Immature natural killer cell (primary cell): ENCODE data around the gene PCGF2. TPM values are rescaled to one million over a fixed set of nuclear protein-coding genes. Genes with fewer than 3 reads are reported as not detected.
"Not testable (repeated sequence)": the region's sequence is repeated elsewhere in the genome, so short reads cannot be mapped to it uniquely, and the experiment has no call there.

ENCODE experiments used
- DNase-seq, 3 donors: peaks; one replicate each; pipeline ENCODE4 v3.0.0; 2022; ENCODE audit warnings: mixed read lengths in 1 of 3
- H3K27ac Mint-ChIP-seq, 6 donors: one replicate each; pipeline ENCODE4 v1.8.0; 2020; ENCODE audit warnings: mixed read lengths in 6 of 6, mild to moderate bottlenecking in 5 of 6, inconsistent platforms in 4 of 6, moderate library complexity in 3 of 6
- H3K27me3 Mint-ChIP-seq, 3 donors: one replicate each; pipeline ENCODE4 v1.8.0; 2020 to 2021; ENCODE audit warnings: low read depth in 3 of 3, mild to moderate bottlenecking in 3 of 3, mixed read lengths in 3 of 3, moderate library complexity in 3 of 3, inconsistent platforms in 1 of 3
- H3K36me3 Mint-ChIP-seq, 3 donors: one replicate each; pipeline ENCODE4 v1.8.0; 2020; ENCODE audit warnings: mixed read lengths in 3 of 3, inconsistent platforms in 2 of 3, mild to moderate bottlenecking in 2 of 3
- H3K4me1 Mint-ChIP-seq, 2 donors: one replicate each; pipeline ENCODE4 v1.8.0; 2020; ENCODE audit warnings: inconsistent platforms in 2 of 2, mild to moderate bottlenecking in 2 of 2, mixed read lengths in 2 of 2, moderate library complexity in 1 of 2
- H3K4me3 Mint-ChIP-seq, 5 donors: one replicate each; pipeline ENCODE4 v1.8.0; 2020; ENCODE audit warnings: mild to moderate bottlenecking in 5 of 5, mixed read lengths in 5 of 5, inconsistent platforms in 3 of 5, moderate library complexity in 3 of 5
- H3K9me3 Mint-ChIP-seq, 6 donors: one replicate each; pipeline ENCODE4 v1.8.0; 2020; ENCODE audit warnings: mild to moderate bottlenecking in 6 of 6, mixed read lengths in 6 of 6, inconsistent platforms in 4 of 6, moderate library complexity in 3 of 6
- polyA plus RNA-seq, 3 donors: library from polyadenylated mRNA; unstranded; fragments of 300-500 nt; fragmentation: Illumina TruSeq; gene quantifications; one replicate each; pipeline ENCODE4 v1.2.3, GENCODE V29; 2021

Gene PCGF2
- polyA plus RNA-seq: not detected

DNA sequence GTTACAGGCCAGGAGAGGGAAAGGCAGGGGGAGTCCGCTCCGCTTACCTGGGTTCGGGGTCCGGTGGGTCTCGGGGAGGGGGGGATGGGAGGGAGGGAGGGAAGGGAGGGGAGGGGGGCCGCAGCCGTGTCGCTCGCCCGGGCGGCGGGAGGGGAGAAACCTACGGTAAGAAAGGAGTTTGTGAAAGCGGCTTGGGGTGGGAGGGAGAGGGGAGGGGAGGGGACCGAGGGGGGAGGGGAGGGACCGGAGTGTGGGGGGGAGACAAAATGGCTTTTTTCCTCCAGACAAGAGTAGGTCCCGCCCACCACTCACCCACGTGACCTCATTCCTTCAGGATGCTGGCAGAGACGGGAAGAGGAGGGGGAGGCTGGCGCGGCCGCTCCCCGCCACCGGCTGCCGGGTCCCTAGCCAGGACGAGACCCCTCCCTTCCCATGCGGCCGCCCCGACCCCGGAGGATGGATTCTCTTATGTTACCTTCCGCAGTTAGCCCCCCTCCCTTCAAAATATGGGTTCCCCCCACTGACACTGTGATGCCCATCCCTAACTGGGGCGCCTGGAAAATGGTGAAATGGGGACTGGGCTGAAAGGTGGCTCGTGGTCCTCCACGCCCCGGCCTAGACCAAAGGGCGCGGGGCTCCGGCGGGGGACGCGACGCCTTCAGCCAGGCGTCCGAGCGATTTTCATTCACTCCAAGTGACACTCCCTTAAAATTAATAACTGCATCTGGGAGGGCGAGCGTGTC, at the start of gene PCGF2:
PCGF2 (minus strand) TSS at position 188 of the 743 bp plus-strand sequence. CDS start 7,934 bp downstream, outside the sequence.
- peaks cover 42 to 59% (median 49%) of the 10 kb centered on the region in 3 donors for H3K27me3 Mint-ChIP-seq
- H3K4me1 Mint-ChIP-seq: peaks cover 43 to 51% of the 10 kb centered on the region in 2 donors
- H3K27ac Mint-ChIP-seq: no peak within 1 kb of the TSS

DNA sequence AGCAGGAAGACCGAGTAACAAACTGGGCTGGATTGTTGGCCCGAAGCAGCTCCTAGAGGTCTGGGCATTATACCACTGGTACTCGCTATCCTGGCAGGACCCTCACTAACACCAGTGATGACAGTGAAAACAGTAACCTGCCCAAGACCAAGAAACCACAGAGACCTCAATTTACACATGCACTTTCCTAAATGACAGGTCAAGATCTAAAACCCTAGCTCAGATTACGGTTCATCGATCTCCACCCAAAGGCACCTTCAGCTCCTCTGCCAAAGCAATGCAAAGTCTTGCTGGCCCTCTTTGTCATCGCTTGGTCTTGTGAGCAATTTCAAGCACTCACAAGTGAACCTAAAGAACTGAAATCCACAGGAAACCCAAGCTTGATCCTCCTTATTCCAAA, 49.7 kb upstream of the PCGF2 start:
- Mint-ChIP-seq H3K4me1 (peaks cover 38 to 47% of the 10 kb centered on the region in 2 donors), H3K27me3 (peaks cover 0 to 6% (median 5%) of the 10 kb centered on the region in 3 donors), H3K36me3 (peaks cover under 1 to 17% (median 11%) of the 10 kb centered on the region in 3 donors), H3K27ac (peak overlapping the region; percentile 86 to 96 (median 92)), H3K9me3 (no peaks in the 10 kb centered on the region), H3K4me3 (peak overlapping the region; percentile 90 to 97 (median 94))
- no peak for DNase-seq

More for the DNA sequence above, at the start of gene PCGF2:
- H3K4me3 Mint-ChIP-seq: peak within 1 kb of the TSS; percentile 37 to 77 (median 57)
- H3K36me3 Mint-ChIP-seq: peaks cover 0 to 4% (median 0%) of the 10 kb centered on the region in 3 donors
- peaks cover 0 to 3% (median 0%) of the 10 kb centered on the region in 6 donors for H3K9me3 Mint-ChIP-seq
- DNase-seq: no peak

GRCh38 chr17:38797158-38797490, 49.0 kb upstream of the PCGF2 start:
- Mint-ChIP-seq H3K27me3 (peaks cover 0 to 6% (median 5%) of the 10 kb centered on the region in 3 donors), H3K4me1 (peaks cover 41 to 47% of the 10 kb centered on the region in 2 donors), H3K36me3 (peaks cover 0 to 16% (median 8%) of the 10 kb centered on the region in 3 donors), H3K4me3 (peak overlapping the region; percentile 14 to 94 (median 49)), H3K9me3 (no peaks in the 10 kb centered on the region), H3K27ac (peak overlapping the region in 5 of 6 donors; percentile 48 to 93 (median 87))
- DNase-seq: no peak

- Mint-ChIP-seq H3K27me3 (peaks cover 0 to 6% (median 5%) of the 10 kb centered on the region in 3 donors), H3K36me3 (peaks cover 0 to 11% (median 2%) of the 10 kb centered on the region in 3 donors), H3K4me1 (peaks cover 41 to 47% of the 10 kb centered on the region in 2 donors), H3K4me3 (peak overlapping the region in 2 of 5 donors; percentile 48 to 94), H3K27ac (peak overlapping the region in 5 of 6 donors; percentile 46 to 93 (median 87)), H3K9me3 (no peaks in the 10 kb centered on the region)
- no peak for DNase-seq
These were observed 48.5 kb upstream of the PCGF2 start for GRCh38 chr17:38796451-38797157.

- Mint-ChIP-seq H3K36me3 (peaks cover 0 to 7% (median 3%) of the 10 kb centered on the region in 3 donors), H3K4me3 (no peak overlapping the region), H3K9me3 (no peaks in the 10 kb centered on the region), H3K4me1 (peaks cover 36 to 38% of the 10 kb centered on the region in 2 donors), H3K27me3 (peaks cover 0 to 6% (median 5%) of the 10 kb centered on the region in 3 donors), H3K27ac (no peak overlapping the region)
- DNase-seq: no peak
These were observed 46.1 kb upstream of the PCGF2 start for GRCh38 chr17:38794221-38794620.

DNA sequence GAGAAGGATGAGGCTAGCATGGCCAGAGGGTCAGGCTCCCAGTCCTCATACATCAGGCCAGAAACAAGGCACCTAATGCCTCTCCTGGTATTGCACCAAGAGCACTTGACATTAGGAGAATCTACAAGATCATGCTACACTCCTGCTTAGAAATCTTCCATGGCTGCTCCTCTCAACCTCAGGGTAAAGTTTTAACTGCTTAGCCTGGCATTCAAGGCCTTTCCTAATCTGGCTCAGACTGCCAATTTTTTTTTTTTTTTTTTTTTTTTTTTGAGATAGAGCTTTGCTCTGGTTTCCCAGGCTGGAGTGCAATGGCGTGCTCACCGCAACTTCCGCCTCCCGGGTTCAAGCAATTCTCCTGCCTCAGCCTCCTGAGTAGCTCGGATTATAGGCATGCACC, 43.0 kb upstream of the PCGF2 start:
- peak overlapping the region in 1 of 6 donors; percentile 18 for H3K27ac Mint-ChIP-seq
- DNase-seq: no peak
- peaks cover 9 to 11% of the 10 kb centered on the region in 2 donors for H3K4me1 Mint-ChIP-seq
- peaks cover 0 to 6% (median 3%) of the 10 kb centered on the region in 3 donors for H3K36me3 Mint-ChIP-seq
- no peak overlapping the region for H3K4me3 Mint-ChIP-seq
- peaks cover 0 to 1% (median 0%) of the 10 kb centered on the region in 3 donors for H3K27me3 Mint-ChIP-seq
- no peaks in the 10 kb centered on the region for H3K9me3 Mint-ChIP-seq

DNA sequence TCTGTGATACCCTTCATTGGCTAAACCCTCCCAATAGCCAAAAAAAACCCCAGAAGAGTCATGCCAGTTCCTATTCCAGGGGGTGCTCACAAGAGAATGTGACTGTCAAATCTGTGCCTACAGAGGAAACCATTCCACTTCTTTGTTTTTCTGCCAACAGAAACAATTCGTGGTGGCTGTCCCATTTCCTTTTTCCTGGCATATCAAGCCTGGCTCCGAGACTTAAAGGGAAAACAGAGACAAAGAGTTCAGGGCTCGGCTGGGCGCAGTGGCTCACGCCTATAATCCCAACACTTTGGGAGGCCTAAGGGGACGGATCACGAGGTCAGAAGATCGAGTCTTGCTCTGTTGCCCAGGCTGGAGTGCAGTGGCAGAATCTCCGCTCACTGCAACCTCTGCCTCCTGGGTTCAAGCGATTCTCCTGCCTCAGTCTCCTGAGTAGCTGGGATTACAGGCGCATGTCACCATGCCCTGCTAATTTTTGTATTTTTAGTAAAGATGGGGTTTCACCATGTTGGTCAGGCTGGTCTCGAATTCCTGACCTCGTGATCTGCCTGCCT, 42.1 kb upstream of the PCGF2 start:
- H3K4me3 Mint-ChIP-seq, H3K9me3 Mint-ChIP-seq, H3K27me3 Mint-ChIP-seq, DNase-seq, H3K4me1 Mint-ChIP-seq: not testable (repeated sequence)
- H3K36me3 Mint-ChIP-seq: peaks cover 0 to 12% (median 8%) of the 10 kb centered on the region in 3 donors
- peak overlapping the region in 1 of 6 donors; percentile 18 for H3K27ac Mint-ChIP-seq

GRCh38 chr17:38789185-38789584, 41.0 kb upstream of the PCGF2 start:
- no peak overlapping the region for H3K4me3 Mint-ChIP-seq
- H3K9me3 Mint-ChIP-seq: no peaks in the 10 kb centered on the region
- peaks cover 0 to 1% (median 0%) of the 10 kb centered on the region in 3 donors for H3K27me3 Mint-ChIP-seq
- no peak for DNase-seq
- peaks cover 4 to 5% of the 10 kb centered on the region in 2 donors for H3K4me1 Mint-ChIP-seq
- no peak overlapping the region for H3K27ac Mint-ChIP-seq
- H3K36me3 Mint-ChIP-seq: peaks cover 0 to 20% (median 8%) of the 10 kb centered on the region in 3 donors

- H3K4me1 Mint-ChIP-seq, DNase-seq, H3K27ac Mint-ChIP-seq, H3K4me3 Mint-ChIP-seq, H3K9me3 Mint-ChIP-seq, H3K27me3 Mint-ChIP-seq: not testable (repeated sequence)
- H3K36me3 Mint-ChIP-seq: peaks cover 0 to 20% (median 8%) of the 10 kb centered on the region in 3 donors
These were observed 39.9 kb upstream of the PCGF2 start for GRCh38 chr17:38787999-38788398.

- DNase-seq: no peak
- Mint-ChIP-seq H3K4me3 (no peak overlapping the region), H3K36me3 (peaks cover 0 to 19% (median 8%) of the 10 kb centered on the region in 3 donors), H3K4me1 (peaks cover 0 to 1% of the 10 kb centered on the region in 2 donors), H3K27ac (no peak overlapping the region), H3K27me3 (no peaks in the 10 kb centered on the region), H3K9me3 (no peaks in the 10 kb centered on the region)
These were observed 38.2 kb upstream of the PCGF2 start for GRCh38 chr17:38786372-38786771.

GRCh38 chr17:38783227-38783626, 35.1 kb upstream of the PCGF2 start:
- H3K9me3 Mint-ChIP-seq: no peaks in the 10 kb centered on the region
- H3K27me3 Mint-ChIP-seq: peaks cover 0 to 1% (median 0%) of the 10 kb centered on the region in 3 donors
- DNase-seq: no peak
- H3K36me3 Mint-ChIP-seq: peaks cover 4 to 42% (median 23%) of the 10 kb centered on the region in 3 donors
- H3K4me3 Mint-ChIP-seq: no peak overlapping the region
- H3K4me1 Mint-ChIP-seq: peaks cover 0 to 1% of the 10 kb centered on the region in 2 donors
- no peak overlapping the region for H3K27ac Mint-ChIP-seq

DNA sequence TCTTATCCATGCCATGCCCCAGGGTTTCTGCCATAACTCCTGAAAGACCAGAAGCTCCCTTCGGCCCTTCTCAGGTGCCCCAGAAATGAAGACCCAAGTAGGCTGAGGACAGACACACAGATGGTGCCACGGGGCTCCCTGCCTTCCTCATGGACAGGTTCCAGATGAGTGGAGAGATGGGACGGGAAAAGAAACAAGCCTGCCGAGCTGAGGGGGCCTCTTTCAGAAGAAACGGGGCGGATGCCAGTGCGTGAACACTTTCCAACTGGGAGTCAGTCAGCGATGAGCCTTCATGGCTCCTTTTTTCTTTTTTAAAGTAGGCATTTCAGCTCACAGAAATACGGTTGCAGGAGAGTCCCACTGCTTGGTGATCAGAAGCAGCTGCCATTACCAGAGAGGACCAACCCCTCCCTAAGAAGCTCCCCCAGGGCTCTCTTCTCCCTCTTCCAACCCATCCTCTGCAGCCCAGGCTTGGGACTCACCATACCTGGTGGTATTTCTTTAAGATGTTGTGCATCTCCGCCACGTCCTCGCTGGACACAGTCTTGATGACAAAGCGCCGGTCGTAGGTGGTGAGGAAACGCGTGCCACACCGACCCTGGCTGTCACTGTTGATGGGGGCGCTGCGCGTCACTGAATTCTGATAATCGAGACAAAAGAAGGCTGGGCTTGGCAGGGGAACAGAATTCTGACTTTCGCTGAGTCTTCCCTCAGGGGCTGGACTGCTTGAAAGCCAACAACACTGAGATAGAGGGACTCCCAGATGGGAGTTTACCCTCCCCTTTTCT, 32.0 kb upstream of the PCGF2 start:
- Mint-ChIP-seq H3K9me3 (no peaks in the 10 kb centered on the region), H3K4me1 (no peaks in the 10 kb centered on the region), H3K4me3 (no peak overlapping the region), H3K36me3 (peaks cover 4 to 49% (median 19%) of the 10 kb centered on the region in 3 donors), H3K27ac (no peak overlapping the region), H3K27me3 (peaks cover 0 to 1% (median 0%) of the 10 kb centered on the region in 3 donors)
- no peak for DNase-seq

DNA sequence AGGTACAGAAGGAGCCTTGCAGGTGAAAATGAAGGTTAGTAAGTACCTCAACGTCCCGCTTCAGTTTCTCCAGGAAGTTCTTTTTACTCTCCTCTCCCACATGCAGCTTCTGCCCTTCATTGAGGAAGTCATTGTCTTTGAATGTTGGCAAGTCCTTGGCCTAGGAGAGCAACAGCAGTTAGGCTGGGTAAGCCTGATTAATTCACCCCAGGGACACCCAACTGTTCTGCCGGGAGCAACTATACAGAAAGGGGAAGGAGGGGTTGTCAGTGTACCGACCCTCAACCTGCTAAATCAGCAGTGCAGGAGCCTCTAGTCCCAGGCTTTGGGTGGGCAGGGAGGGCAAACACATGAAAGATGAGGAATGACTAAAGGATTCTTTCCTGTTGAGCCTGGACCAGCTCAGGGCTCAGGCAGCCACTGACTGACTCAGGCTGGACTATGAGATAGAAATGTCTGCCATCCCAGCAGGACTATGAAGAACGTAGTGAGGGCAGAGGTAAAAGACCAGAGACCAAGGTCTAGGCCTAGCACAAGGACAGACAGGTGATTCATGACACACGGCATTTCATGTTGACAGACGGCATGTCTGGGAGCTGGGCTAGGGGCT, 29.6 kb upstream of the PCGF2 start:
- H3K9me3 Mint-ChIP-seq: no peaks in the 10 kb centered on the region
- peaks cover 0 to 1% (median 0%) of the 10 kb centered on the region in 3 donors for H3K27me3 Mint-ChIP-seq
- no peaks in the 10 kb centered on the region for H3K4me1 Mint-ChIP-seq
- H3K27ac Mint-ChIP-seq: no peak overlapping the region
- peaks cover 11 to 55% (median 27%) of the 10 kb centered on the region in 3 donors for H3K36me3 Mint-ChIP-seq
- no peak for DNase-seq
- H3K4me3 Mint-ChIP-seq: no peak overlapping the region
